ENCODE measurements around the gene TOM1L2. TPM values are rescaled to one million over a fixed set of nuclear protein-coding genes. Genes with fewer than 3 reads are reported as not detected.

Gene TOM1L2
- total RNA-seq, 1 donor from 2014 or later, result 16.3 TPM

- DNase-seq (ENCODE audit: low read depth), result no peak
- H3K36me3 ChIP-seq (ENCODE audit: control insufficient read depth, insufficient read depth, low read length), result no peaks in the 10 kb centered on the region
- no peak overlapping the region for H3K4me3 ChIP-seq (ENCODE audit: low read depth, low read length)
- H3K27me3 ChIP-seq (ENCODE audit: control insufficient read depth, insufficient read depth, low read length), result no peaks in the 10 kb centered on the region
- no peak for TF ChIP-seq CTCF (IDR thresholded peaks at IDR 0.05; ENCODE audit: insufficient read depth, low read length, poor library complexity, severe bottlenecking)
These were observed 4.9 kb upstream of the TOM1L2 start for GRCh38 chr17:17976931-17977570.

GRCh38 chr17:17975436-17975835 is 3.2 kb upstream of the TOM1L2 start:
- no peak for DNase-seq (ENCODE audit: low read depth)
- H3K27me3 ChIP-seq (ENCODE audit: control insufficient read depth, insufficient read depth, low read length), result no peaks in the 10 kb centered on the region
- no peak overlapping the region for H3K4me3 ChIP-seq (ENCODE audit: low read depth, low read length)

GRCh38 chr17:17972952-17973254 is 703 bp upstream of the TOM1L2 start:
- H3K27me3 ChIP-seq (ENCODE audit: control insufficient read depth, insufficient read depth, low read length), result no peaks in the 10 kb centered on the region
- no peaks in the 10 kb centered on the region for H3K36me3 ChIP-seq (ENCODE audit: control insufficient read depth, insufficient read depth, low read length)
- DNase-seq (ENCODE audit: low read depth), result no peak
- TF ChIP-seq CTCF (IDR thresholded peaks at IDR 0.05; ENCODE audit: insufficient read depth, low read length, poor library complexity, severe bottlenecking), result no peak
- peak overlapping the region; percentile 77 for H3K4me3 ChIP-seq (ENCODE audit: low read depth, low read length)

More at GRCh38 chr17:17975436-17975835, 3.2 kb upstream of the TOM1L2 start:
- no peak for TF ChIP-seq CTCF (IDR thresholded peaks at IDR 0.05; ENCODE audit: insufficient read depth, low read length, poor library complexity, severe bottlenecking)
- H3K36me3 ChIP-seq (ENCODE audit: control insufficient read depth, insufficient read depth, low read length), result no peaks in the 10 kb centered on the region

GRCh38 chr17:17971431-17972125 is 622 bp downstream of the TOM1L2 start:
- no peaks in the 10 kb centered on the region for H3K27me3 ChIP-seq (ENCODE audit: control insufficient read depth, insufficient read depth, low read length)
- peak overlapping the region; percentile 77 for H3K4me3 ChIP-seq (ENCODE audit: low read depth, low read length)
- TF ChIP-seq CTCF (IDR thresholded peaks at IDR 0.05; ENCODE audit: insufficient read depth, low read length, poor library complexity, severe bottlenecking), result no peak
- no peaks in the 10 kb centered on the region for H3K36me3 ChIP-seq (ENCODE audit: control insufficient read depth, insufficient read depth, low read length)
- no peak for DNase-seq (ENCODE audit: low read depth)

GRCh38 chr17:17970699-17971430 is 1.3 kb downstream of the TOM1L2 start:
- H3K36me3 ChIP-seq (ENCODE audit: control insufficient read depth, insufficient read depth, low read length), result no peaks in the 10 kb centered on the region
- no peaks in the 10 kb centered on the region for H3K27me3 ChIP-seq (ENCODE audit: control insufficient read depth, insufficient read depth, low read length)
- peak overlapping the region; percentile 77 for H3K4me3 ChIP-seq (ENCODE audit: low read depth, low read length)
- DNase-seq (ENCODE audit: low read depth), result no peak
- no peak for TF ChIP-seq CTCF (IDR thresholded peaks at IDR 0.05; ENCODE audit: insufficient read depth, low read length, poor library complexity, severe bottlenecking)

Measured in kidney epithelial cell (primary cell).